Fibroblast of upper back skin (primary cell): Measurements from ENCODE around the gene C1D.
"Not testable (repeated sequence)": the region's sequence is repeated elsewhere in the genome, so short reads cannot be mapped to it uniquely, and the experiment has no call there.

ENCODE experiments used
- DNase-seq: peaks from one replicate; pipeline ENCODE4 v3.0.0-alpha.2; 2013

C1D gene

GRCh38 chr2:67997903-67998302 is 64.9 kb downstream of the C1D start:
- no peak for DNase-seq

- peak; percentile 57 for DNase-seq
Measured at GRCh38 chr2:67997528-67997900, 65.3 kb downstream of the C1D start.

GRCh38 chr2:67996772-67997527 is 65.9 kb downstream of the C1D start:
- no peak for DNase-seq

- DNase-seq = no peak
Measured at GRCh38 chr2:67994716-67995115, 68.1 kb downstream of the C1D start.

- not testable (repeated sequence) for DNase-seq
Measured at GRCh38 chr2:67994069-67994468, 68.7 kb downstream of the C1D start.

- no peak for DNase-seq
Measured at GRCh38 chr2:67993329-67993728, 69.5 kb downstream of the C1D start.

GRCh38 chr2:67991456-67991855 is 71.3 kb downstream of the C1D start:
- peak; percentile 37 for DNase-seq
